HG03064 (cell line): Measurements from ENCODE around the gene PXDC1.
"Not testable (repeated sequence)": the region's sequence is repeated elsewhere in the genome, so short reads cannot be mapped to it uniquely, and the experiment has no call there.

Experiments
- ATAC-seq: cut with Tn5 transposase; IDR thresholded peaks from one replicate; pipeline ENCODE4 v1.9.1; 2021; ENCODE audit warnings: low read depth; ENCODE audit not compliant: unreplicated experiment

The PXDC1 gene

GRCh38 chr6:3784423-3784822, 32.9 kb upstream of the PXDC1 start:
- ATAC-seq: no peak

- no peak for ATAC-seq
Measured at GRCh38 chr6:3782876-3783832, 31.6 kb upstream of the PXDC1 start.

GRCh38 chr6:3781504-3781903, 30.0 kb upstream of the PXDC1 start:
- no peak for ATAC-seq

- ATAC-seq: no peak
Measured at GRCh38 chr6:3779574-3779849, 28.0 kb upstream of the PXDC1 start.

GRCh38 chr6:3778701-3779573, 27.4 kb upstream of the PXDC1 start:
- ATAC-seq: no peak

- no peak for ATAC-seq
Measured at GRCh38 chr6:3777730-3778461, 26.4 kb upstream of the PXDC1 start.

GRCh38 chr6:3776881-3777507, 25.5 kb upstream of the PXDC1 start:
- no peak for ATAC-seq

GRCh38 chr6:3775847-3776246, 24.3 kb upstream of the PXDC1 start:
- ATAC-seq: no peak

GRCh38 chr6:3775386-3775785, 23.9 kb upstream of the PXDC1 start:
- ATAC-seq: no peak

- ATAC-seq: no peak
Measured at GRCh38 chr6:3773678-3774298, 22.3 kb upstream of the PXDC1 start.

GRCh38 chr6:3772127-3772999, 20.9 kb upstream of the PXDC1 start:
- not testable (repeated sequence) for ATAC-seq

- ATAC-seq: no peak
Measured at GRCh38 chr6:3771407-3772011, 20.0 kb upstream of the PXDC1 start.

- no peak for ATAC-seq
Measured at GRCh38 chr6:3770023-3770720, 18.7 kb upstream of the PXDC1 start.

- ATAC-seq: no peak
Measured at GRCh38 chr6:3769610-3770009, 18.1 kb upstream of the PXDC1 start.

GRCh38 chr6:3768502-3768901, 17.0 kb upstream of the PXDC1 start:
- no peak for ATAC-seq

GRCh38 chr6:3767483-3767882, 16.0 kb upstream of the PXDC1 start:
- not testable (repeated sequence) for ATAC-seq

GRCh38 chr6:3766214-3766613, 14.7 kb upstream of the PXDC1 start:
- ATAC-seq: no peak

GRCh38 chr6:3765415-3765814, 13.9 kb upstream of the PXDC1 start:
- ATAC-seq: no peak
